Measurements from ENCODE around the gene KY.

The KY gene, protein sequence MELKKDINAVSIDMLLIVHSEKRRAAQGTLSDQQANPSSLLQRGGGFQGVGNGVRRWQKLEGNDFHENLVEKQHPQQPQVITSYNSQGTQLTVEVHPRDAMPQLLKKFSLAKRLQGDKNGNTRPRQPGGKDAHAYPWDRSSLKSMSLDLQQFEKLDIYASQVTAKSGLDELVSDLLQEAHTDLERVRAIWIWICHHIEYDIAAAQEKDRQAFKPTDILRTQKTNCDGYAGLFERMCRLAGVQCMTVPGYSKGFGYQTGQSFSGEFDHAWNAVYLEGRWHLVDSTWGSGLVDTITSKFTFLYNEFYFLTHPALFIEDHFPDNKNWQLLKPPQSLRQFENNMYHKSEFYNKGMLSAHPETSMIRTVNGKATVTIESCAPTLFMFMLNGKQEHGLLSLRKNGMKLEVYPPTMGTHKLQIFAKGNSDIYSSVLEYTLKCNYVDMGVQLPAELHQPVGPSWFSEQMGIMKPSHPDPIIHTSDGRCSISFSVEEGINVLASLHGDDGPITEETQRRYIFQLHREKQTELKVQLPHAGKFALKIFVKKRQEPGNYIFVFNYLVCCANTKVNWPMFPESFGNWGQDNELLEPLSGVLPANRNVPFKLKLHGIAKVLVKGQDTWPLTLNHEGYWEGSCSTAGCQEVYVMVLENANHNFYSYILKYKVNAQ

DNA sequence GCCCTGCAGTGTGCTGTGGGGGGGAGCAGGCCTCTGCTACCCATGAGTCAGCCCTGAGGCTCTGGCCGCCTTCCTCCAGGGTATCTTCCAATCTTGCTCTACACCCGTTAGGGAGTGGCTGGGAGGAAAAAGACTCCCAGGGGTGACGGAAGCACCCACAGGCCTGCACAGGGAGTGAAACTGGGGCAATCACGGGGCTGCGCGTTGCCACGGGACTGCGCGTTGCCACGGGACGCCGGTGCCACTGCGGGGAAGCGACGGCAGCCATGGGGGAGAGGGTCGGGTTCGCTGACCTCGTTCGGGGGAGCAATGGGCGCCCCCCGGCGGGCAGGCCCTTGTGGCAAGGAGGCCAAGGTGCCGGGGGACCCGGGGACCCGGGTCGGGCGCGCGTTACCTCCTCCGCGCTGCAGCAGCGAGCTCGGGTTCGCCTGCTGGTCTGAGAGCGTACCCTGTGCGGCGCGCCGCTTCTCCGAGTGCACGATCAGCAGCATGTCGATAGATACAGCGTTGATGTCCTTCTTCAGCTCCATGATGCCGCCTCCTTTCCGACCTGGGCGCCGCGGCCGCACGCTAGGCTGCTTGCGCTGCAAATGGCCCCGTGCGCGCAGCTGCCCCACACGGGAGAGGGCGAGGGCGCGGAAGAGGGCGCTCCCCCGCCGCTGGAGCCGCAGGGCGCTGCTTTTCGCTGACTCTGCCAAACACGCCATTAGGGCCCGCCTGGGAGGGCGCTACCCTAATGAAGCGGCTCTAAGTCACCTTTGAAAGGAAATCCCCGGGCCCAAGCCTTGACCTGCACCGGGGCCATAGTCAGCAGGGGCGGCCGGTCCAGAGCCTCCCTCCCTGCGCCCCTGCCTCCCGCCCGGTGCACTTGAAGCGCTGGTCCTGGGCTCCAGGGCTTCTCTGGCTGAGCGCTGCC, at the start of gene KY:
KY (minus strand) TSS at position 592 of the 916 bp plus-strand sequence; CDS start at position 530, 62 bp downstream.
- DNase-seq (ENCODE audit: low read depth in 3 of 3): no peak

DNA sequence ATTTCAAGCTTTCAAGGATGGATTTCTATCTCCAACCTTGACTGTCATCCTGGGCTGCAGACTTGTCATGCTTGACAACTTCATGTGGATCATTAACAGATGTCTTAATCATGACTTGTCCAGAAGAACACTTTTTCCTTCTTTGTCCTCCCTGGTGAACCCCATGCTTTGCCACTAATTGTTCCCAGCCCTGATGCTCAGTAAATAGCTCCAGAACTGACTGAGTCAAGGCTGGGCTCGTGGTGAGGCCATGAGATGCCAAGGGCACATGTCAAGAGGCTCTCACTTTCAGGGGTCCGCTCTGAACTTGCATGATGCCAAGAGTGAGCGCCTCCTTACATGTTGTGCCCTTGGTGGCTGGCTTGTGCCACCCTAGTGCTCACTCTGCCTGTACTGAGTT, 48.9 kb upstream of the KY start:
- no peak for DNase-seq (ENCODE audit: low read depth in 3 of 3)

DNA sequence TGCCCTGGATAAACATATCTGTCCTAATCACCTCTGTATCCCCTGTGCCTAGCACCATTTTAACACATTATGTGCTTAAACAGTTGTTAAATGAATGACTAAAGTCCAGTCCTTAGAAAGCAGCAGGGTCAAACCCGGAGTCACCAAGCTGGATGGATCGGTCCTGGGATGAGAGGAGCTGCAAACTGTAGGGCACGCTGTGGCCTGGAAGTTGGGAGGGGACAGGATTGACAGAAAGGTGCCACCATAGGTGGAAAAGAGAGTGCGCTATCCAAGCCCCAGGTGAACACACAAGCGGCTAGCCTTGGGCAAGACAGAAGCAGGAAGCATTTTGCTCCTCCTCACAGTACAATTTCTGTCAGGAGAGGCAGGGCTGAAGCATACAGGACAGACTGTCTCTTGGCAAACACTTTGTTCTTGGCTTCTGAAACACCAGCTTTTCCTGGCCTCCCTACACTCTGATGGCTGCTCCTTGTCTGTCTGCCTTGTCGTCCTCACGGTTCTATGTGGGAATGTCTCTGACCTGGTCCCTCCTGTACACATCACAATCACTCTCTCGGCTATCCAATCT, 48.4 kb upstream of the KY start:
- no peak for DNase-seq (ENCODE audit: low read depth in 3 of 3)

DNA sequence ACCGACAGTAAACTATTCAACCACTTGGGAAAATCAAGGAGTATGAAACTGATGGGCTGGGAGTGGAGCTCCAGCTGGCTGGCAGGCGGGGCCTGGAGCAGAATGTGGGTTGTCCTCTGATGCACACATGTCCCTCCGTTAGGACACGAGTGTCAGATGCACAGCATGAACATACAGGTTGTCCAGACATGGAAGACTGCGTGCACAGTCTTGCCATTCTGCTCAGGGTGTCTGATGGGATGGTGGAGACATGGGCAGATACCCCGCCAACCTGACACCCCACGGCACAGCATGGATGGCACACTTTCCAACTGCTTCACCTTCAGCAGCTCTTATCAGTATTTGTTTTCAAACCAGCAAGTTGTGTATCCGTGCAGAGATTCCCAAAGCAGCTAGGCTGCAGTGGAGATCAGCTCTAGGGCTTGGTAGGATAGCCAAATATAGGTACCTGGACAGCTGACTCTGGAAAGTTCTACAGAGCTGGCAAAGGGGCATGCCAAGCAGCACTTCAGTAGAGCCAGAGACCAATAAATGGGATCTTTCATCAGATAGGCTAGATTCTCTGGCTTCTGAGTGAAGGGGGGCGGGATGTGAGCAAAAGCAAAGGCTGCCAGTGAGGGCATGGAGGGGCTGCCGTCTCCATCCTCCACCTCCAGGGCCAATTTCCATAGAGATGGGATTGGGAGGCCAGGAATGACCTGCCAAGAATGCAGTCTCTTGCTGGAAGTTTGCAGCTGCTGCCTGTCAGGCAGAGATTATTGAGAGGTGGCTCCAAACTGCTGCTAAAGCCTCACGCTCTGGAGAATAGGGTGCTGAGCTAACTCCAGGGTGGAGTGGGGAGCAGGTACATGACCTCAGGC, 47.2 kb upstream of the KY start:
- DNase-seq (ENCODE audit: low read depth in 3 of 3): no peak

DNA sequence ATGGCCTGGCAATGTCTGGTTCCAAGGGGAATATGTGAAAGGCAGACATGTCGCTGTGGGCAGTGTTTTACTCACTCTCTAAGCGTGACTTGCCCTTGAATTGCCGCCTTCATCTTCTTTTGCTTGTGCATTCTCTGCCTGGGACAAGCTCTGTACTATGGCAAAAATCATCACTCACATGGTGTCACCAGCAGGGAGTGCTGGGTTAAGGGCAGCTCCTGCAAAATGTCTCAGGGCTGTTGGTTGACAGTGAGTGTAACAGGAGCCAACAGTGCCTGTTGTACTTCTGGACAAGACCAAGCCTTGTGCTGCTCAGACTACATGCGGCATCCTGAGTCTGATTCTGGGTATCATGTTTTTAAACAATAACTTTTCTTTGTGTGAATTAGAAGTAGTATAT, 45.3 kb upstream of the KY start:
- no peak for DNase-seq (ENCODE audit: low read depth in 3 of 3)

DNA sequence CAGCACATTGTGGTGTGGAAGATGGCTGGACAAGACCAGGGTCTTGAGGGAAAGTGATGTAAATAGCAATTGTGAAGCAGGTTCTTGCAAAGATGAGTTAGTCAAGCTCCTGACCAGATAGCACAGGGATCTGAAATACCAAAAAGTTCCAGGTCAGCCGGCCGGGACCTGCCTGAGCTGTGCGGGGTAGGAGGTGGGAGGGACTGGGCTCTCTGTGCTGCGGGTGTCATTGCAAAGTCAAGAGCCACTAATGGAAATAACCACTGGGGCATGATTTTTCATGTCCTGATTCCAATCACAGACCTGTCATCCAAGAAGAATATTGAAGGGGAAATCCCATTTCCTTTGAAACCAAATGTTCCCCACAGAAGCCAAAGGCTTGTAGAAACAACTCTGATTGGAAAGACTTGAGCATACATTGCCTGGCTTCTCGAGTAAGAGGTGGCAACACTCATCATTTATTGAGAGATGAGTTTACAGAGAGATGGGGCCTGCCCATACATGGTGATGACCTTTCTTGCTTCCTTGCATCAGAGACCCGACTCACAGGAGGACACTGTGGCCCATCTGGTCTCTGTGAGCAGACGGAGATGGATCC, 44.2 kb upstream of the KY start:
- no peak for DNase-seq (ENCODE audit: low read depth in 3 of 3)

DNA sequence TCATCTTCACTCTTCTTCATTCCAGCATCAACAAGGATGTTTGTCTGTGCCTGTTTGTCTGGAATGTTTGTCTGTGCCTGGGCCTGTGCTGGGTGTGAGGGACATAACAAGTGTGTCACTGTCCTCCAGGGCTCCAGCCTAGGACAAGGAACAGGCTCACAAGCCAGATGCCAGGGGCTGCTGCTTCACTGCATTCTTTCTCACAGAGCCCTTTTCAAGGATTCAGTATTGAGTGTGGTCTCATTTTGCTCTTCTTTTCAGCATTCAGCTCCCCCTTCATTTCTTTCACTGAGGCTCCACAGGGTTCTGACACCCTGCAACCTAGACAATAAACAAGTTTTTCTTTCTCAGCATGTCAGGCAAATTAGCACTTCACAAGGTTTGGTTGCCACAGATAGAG, 43.6 kb upstream of the KY start:
- no peak for DNase-seq (ENCODE audit: low read depth in 3 of 3)

DNA sequence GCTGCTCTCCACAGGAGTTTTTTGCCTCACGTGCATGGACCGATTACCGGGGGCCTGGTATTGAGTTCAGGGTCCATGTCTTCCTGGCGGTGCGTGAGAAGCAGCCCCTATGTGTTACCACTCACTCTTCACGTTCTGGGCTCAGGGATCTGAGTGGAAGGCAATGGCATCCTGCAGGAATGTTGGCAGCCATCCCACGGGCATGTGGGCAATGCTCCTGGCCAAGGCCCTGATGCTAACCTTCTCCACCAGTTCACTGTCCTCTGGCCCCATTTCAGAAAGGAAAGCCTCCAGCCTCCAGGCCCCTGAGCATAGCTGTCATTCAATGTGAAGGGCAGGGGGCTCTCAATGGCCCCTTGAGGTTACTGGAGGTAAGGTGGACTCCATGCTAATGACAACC, 43.0 kb upstream of the KY start:
- DNase-seq (ENCODE audit: low read depth in 3 of 3): no peak

DNA sequence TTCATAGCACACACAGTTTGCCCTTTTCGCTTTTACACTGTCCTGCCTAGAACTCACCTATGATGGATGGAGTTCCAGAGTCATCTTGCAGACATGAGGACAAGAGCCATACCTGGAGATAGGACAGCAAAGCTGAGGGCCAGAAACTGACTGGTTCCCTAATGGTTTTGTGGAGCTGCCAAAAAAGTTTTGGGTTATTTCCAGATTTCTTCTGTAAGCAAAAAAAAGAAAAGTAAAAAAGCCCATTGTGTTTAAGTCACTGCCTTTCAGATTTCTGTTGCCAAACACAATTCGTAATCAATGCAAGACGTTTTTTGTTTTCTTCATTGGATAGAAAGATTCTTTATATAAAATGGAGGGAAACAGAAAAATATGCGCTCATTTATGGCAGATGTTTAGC, 42.4 kb upstream of the KY start:
- no peak for DNase-seq (ENCODE audit: low read depth in 3 of 3)

DNA sequence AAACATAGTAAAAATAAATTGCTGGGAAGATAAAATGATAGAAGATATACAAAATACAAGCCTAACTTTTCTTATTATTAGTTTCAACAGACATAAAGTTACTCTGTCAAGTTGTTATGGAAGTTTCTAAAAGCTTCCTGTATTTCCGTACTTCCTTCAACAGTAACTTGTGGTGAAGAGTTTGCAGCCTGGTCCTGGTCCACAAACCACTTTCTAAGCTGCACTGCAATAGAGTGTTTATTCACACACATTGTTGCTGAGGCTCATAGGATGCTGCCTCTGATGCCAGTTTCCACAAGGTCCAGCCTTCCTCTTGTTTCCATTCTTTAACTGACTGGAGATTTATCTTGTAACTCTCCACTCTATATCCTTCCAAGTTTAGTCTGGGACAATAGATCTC, 39.4 kb upstream of the KY start:
- no peak for DNase-seq (ENCODE audit: low read depth in 3 of 3)

DNA sequence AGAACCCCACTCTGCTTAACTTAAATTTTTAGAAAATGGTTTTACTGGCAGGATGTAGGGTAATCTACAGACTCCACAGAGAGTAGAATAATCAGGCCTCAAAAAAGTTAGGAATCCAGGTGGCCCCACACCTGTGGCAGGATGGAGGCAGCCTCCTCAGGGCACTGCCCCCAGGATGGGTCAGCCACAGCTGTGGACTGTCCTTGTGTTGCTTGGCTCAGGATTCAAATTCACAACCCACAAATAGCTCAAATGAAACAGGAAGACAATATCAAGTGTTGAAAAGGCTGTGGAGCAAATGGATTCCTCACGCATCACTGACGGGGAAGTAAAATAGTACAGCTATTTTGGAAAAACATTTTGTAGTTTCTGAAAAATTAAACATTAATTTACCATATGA, 36.8 kb upstream of the KY start:
- DNase-seq (ENCODE audit: low read depth in 3 of 3): no peak

DNA sequence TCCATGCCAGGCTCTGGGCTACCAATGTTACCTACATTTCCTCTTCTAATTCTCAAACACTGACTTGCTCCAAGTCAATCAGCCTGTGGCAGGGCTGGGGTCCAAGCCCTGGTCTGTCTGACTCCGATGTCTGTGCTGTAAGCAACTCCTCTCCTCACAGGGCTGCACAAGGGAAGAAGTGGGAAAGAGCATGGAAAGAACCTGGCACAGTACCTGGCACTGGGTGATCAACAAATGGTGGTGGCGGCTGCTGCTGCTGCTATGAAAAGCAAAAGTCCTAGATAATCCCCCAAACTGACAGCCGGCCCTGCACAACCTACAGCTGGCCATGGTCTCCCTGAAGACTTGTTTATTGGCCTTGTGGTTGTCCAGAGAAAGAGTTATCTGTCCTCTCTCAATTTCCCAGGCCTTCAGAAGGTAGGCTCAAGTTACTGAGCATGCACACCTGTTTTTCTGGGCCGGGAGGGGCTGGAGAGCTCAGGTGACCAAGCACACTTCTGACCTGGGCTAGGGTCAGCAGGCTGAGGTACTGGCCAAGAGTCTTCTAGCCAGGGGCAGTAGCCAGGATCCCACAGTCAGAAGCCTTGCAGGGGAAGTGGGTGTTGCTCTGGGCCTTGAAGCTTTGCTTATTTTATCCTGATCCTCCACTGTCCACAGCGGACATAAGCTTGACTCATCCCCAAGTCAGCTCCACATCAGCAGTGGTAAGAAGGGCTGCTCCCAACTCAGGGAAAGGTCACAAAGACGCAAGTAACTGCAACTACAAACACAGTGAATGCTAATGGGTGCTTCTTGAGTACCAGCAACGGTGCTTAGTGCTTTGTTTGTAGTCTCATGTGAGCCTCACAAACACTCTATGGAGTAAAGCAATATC, 35.3 kb upstream of the KY start:
- DNase-seq (ENCODE audit: low read depth in 3 of 3): no peak

DNA sequence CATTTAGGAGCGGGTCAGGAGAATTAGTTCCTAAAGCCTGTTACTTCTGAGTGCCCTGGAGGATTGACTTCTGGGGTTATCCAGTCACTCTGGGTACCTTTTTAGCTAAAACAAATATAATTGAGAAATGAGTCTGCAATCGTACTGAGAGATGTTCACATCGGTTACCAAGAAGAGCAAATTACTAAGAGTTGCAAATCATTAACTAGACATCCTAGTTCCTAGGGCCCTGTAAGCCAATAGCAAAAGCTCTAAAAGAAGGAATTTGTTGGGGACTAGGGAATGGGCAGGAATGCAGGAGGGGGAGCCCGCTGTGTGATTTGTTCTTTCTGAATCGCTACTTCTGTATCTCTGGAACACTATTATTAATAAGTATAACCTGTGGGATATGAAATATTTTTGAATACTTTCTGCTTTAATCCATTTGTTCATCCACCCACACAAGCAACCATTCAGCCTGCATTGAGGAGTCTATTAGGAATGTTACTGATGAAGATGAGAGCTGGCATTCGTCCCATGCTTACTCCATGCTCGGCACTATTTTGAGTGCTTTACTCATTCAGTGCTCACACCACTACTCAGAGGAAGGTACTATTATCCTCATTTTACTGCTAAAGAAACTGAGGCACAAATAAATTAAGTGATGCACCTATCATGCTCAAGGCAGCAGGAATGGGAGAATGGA, 31.5 kb upstream of the KY start:
- DNase-seq (ENCODE audit: low read depth in 3 of 3): no peak

DNA sequence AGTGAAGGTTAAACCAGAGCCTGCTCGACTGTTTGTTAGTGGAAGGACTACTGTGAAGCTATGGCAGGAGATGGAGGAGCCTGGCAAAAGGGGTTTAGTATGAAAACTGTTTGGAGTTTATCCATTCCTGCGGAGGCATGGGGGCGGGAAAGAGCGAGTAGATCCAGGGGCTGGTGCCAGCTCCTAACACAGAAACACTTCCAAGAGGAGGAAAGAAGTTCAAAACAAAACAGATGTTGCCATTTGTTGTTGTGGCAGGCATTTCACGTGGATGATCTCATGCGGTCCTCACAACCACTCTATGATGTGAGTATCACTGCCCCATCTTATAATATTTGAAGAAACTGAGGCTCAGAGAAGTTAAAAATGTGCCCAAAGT, 30.7 kb upstream of the KY start:
- DNase-seq (ENCODE audit: low read depth in 3 of 3): no peak

DNA sequence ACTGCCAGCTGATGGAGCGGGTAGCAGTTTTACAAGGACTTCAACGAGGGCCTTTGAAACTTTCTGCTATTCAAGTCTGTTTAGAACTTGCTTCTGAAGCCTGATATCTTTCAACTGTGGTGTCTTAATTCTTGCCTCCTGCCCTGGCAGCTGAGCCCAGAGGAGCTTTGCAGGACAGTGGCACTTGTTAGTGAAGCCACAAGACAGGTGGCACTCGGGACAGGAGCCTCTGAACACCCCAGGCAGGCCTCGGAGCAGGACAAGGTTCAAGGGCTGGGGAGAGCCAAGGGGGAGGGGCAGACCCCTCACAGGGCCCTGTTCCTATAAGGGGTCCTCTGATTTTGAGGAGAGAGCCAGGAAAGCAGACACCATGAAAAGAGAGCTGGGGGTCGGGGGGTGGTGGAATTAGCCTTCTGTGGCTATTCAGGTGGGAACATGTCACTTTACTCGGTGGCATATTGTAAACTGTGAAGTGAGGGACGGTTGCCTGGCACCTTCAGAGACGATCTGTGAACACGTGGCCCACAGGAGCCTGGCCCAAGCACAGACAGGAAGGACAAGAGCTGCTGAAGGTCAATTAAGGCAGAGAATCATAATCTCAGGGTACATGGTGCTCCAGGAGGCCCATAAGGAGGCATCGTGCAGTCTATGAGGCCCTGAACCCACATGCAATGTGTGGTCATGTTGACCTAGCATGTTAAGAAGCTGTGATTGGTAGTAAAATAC, 30.1 kb upstream of the KY start:
- DNase-seq (ENCODE audit: low read depth in 3 of 3): no peak

DNA sequence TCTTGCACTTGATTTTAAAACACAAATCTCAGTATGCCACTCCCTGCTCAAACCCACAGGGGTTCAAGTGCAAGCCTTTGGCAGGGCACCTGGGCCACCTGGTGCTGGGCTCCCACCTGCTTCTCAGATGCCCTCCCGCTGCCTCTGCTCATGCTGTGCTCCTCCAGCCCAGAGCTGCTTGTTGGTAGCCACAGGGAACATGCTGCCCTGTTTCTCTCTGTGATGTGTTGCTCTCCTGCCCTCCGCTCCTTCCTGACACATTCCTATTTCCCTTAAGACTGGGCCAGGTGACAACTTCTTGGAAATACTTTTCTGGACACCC, 27.1 kb upstream of the KY start:
- no peak for DNase-seq (ENCODE audit: low read depth in 3 of 3)

DNA sequence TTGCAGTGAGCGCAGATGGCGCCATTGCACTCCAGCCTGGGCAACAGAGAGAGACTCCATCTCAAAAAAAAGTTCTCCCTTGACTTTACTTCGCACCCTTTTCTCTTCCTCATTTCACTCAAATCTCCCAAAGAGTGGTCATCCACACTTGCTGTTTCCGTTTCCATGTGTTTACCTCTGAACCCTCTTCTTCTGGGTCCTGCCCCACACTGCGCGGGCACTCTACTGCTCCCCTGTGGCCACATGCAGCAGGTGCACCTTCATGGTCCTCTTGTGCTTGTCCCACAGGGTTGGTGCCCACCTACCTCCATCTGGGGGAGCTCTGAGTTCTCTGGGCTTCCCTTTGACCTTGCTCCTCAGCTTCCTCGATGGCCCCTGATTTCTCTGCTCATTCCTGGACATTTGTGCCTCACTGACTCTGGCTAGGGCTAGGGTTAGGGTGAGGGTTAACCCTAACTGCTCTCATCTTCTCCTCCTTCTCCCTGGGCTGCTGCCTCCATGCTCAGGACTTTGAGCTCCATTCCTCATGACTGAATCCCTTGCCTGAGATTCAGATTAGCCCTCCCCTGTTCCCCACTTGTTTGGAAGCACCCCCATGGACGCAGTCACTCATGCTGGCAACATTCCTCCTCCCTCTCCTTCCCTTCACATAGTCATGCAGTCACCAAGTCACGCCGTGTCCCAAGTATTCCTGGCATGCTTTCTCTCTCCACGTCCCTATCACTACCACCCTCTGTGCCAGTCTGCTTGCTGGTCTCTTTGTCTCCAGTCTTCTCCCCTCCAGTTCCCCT, 26.6 kb upstream of the KY start:
- DNase-seq (ENCODE audit: low read depth in 3 of 3): no peak

DNA sequence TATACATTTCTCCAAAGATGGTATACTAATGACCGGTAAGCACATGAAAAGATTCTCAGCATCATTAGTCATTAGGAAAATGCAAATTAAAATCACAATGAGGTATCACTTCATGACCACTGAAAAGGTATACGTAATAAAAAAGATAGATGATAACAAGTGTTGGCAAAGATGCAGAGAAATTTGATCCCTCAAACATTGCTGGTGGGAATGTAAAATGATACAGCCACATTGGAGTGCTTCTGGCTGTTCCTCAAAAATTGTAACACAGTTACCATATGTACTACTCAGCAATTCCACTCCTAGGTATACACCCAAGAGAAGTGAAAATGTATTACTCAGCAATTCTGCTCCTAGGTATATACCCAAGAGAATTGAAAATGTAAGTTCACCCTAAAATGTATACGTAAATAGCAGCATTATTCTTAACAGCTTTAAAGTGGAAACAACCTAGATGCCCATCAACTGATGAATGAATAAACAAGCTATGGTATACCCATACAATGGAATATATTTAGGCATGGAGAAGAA, 25.0 kb upstream of the KY start:
- DNase-seq (ENCODE audit: low read depth in 3 of 3): no peak

Measured in stimulated activated CD4-positive, alpha-beta T cell treated with anti-CD3 and anti-CD28 coated beads, TNF-alpha, amount 100 ng/mL, for 48 hours (primary cell).